NCI-H2196 treated with DMSO at 0.1 percent for 48 hours (cell line): ENCODE measurements around the gene TBX15.
"Not testable (repeated sequence)": the region's sequence is repeated elsewhere in the genome, so short reads cannot be mapped to it uniquely, and the experiment has no call there.

Experiments used
- DNase-seq: peaks from one replicate; lab custom pipeline; 2025; ENCODE audit not compliant: unreplicated experiment; lab: John Stamatoyannopoulos, UW

The TBX15 gene

GRCh38 chr1:118928739-118929554, 59.2 kb downstream of the TBX15 start:
- no peak for DNase-seq

GRCh38 chr1:118927427-118928187, 60.5 kb downstream of the TBX15 start:
- no peak for DNase-seq

- no peak for DNase-seq
Measured at GRCh38 chr1:118926261-118926660, 61.9 kb downstream of the TBX15 start.

- DNase-seq = no peak
Measured at GRCh38 chr1:118925651-118926050, 62.5 kb downstream of the TBX15 start.

GRCh38 chr1:118923319-118923718, 64.8 kb downstream of the TBX15 start:
- DNase-seq = no peak

- DNase-seq = no peak
Measured at GRCh38 chr1:118921994-118922393, 66.1 kb downstream of the TBX15 start.

GRCh38 chr1:118920124-118920717, 67.9 kb downstream of the TBX15 start:
- no peak for DNase-seq

- DNase-seq = no peak
Measured at GRCh38 chr1:118918940-118919259, 69.2 kb downstream of the TBX15 start.

GRCh38 chr1:118918230-118918939, 69.8 kb downstream of the TBX15 start:
- no peak for DNase-seq

- DNase-seq = not testable (repeated sequence)
Measured at GRCh38 chr1:118916346-118916745, 71.8 kb downstream of the TBX15 start.

GRCh38 chr1:118914379-118915161, 73.6 kb downstream of the TBX15 start:
- DNase-seq = no peak

- DNase-seq = no peak
Measured at GRCh38 chr1:118913818-118914217, 74.3 kb downstream of the TBX15 start.

- no peak for DNase-seq
Measured at GRCh38 chr1:118912574-118912973, 75.6 kb downstream of the TBX15 start.

GRCh38 chr1:118911571-118911970, 76.6 kb downstream of the TBX15 start:
- DNase-seq = no peak

GRCh38 chr1:118907466-118907865, 80.7 kb downstream of the TBX15 start:
- no peak for DNase-seq

- no peak for DNase-seq
Measured at GRCh38 chr1:118905671-118906070, 82.5 kb downstream of the TBX15 start.

GRCh38 chr1:118905196-118905595, 82.9 kb downstream of the TBX15 start:
- no peak for DNase-seq

- DNase-seq = no peak
Measured at GRCh38 chr1:118902711-118903191, 85.4 kb downstream of the TBX15 start.

GRCh38 chr1:118902299-118902698, 85.8 kb downstream of the TBX15 start:
- DNase-seq = no peak

- DNase-seq = no peak
Measured at GRCh38 chr1:118900643-118901440, 87.3 kb downstream of the TBX15 start.
